ENCODE results near the gene NOX5. TPM values are rescaled to one million over a fixed set of nuclear protein-coding genes. Genes with fewer than 3 reads are reported as not detected.

The NOX5 gene
- total RNA-seq, 4 donors from 2014 or later = 0.27 TPM; not detected in 3

DNA sequence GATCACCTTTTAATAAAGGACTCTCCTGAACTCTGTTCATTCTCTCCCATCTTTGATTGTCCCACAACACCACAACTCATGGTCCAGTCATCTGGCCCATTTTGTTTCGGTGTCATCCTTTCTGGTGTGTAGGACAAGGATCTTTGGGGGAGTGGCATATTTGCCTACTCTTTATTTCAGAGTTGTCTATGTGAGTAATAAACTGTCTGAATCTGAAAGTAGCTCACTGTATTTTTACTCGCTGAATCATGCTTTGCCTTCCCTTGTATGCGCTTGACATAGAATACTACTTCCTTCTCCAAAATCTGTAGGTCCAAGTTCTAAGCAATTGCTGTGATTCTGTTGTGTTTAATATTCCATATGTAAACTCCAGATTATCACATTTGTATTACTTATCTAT, 29.9 kb upstream of the NOX5 start:
- intact Hi-C loops (cut with DNase I; ENCODE audit: low total_unique reads) = no loop called here
- Histone ChIP-seq H3K9me3 (no peaks in the 10 kb centered on the region), H3K4me3 (no peak overlapping the region), H3K4me1 (no peaks in the 10 kb centered on the region), H3K36me3 (no peaks in the 10 kb centered on the region), H3K27ac (no peak overlapping the region), H3K27me3 (peaks cover 7% of the 10 kb centered on the region)
- in situ Hi-C loops (cut with MboI; ENCODE audit: low pct_ligation_motif_present in 1 of 4, low pct_unique_long_range_greater_than_20kb in 1 of 4, low sequenced_read_pairs in 3 of 4) = no loop called here
- TF ChIP-seq POLR2AphosphoS5 (IDR thresholded peaks at IDR 0.05) = no peak
- no peak for TF ChIP-seq EP300 (IDR thresholded peaks at IDR 0.05; ENCODE audit: low read depth)
- WGBS, 2 donors (ENCODE audit: low coverage in 1 of 2) = 83 to 91% methylated on average over 1 to 3 of the region's 3 CpGs
- no peak for DNase-seq

GRCh38 chr15:68985361-68985891, 29.1 kb upstream of the NOX5 start:
- intact Hi-C loops (cut with DNase I; ENCODE audit: low total_unique reads) (no loop called here), in situ Hi-C loops (cut with MboI; ENCODE audit: low pct_ligation_motif_present in 1 of 4, low pct_unique_long_range_greater_than_20kb in 1 of 4, low sequenced_read_pairs in 3 of 4) (no loop called here)
- Histone ChIP-seq H3K27ac (no peak overlapping the region), H3K4me1 (no peaks in the 10 kb centered on the region), H3K4me3 (no peak overlapping the region), H3K36me3 (no peaks in the 10 kb centered on the region), H3K9me3 (no peaks in the 10 kb centered on the region), H3K27me3 (peaks cover 7% of the 10 kb centered on the region)
- 75 to 87% methylated on average over 2 to 5 of the region's 5 CpGs for WGBS, 2 donors (ENCODE audit: low coverage in 1 of 2)
- no peak for DNase-seq
- no peak for TF ChIP-seq POLR2AphosphoS5 (IDR thresholded peaks at IDR 0.05)
- no peak for TF ChIP-seq EP300 (IDR thresholded peaks at IDR 0.05; ENCODE audit: low read depth)
- TF ChIP-seq POLR2A (IDR thresholded peaks at IDR 0.05) = no peak
- TF ChIP-seq, protein P1, sequence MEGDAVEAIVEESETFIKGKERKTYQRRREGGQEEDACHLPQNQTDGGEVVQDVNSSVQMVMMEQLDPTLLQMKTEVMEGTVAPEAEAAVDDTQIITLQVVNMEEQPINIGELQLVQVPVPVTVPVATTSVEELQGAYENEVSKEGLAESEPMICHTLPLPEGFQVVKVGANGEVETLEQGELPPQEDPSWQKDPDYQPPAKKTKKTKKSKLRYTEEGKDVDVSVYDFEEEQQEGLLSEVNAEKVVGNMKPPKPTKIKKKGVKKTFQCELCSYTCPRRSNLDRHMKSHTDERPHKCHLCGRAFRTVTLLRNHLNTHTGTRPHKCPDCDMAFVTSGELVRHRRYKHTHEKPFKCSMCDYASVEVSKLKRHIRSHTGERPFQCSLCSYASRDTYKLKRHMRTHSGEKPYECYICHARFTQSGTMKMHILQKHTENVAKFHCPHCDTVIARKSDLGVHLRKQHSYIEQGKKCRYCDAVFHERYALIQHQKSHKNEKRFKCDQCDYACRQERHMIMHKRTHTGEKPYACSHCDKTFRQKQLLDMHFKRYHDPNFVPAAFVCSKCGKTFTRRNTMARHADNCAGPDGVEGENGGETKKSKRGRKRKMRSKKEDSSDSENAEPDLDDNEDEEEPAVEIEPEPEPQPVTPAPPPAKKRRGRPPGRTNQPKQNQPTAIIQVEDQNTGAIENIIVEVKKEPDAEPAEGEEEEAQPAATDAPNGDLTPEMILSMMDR (IDR thresholded peaks at IDR 0.05) = no peak

DNA sequence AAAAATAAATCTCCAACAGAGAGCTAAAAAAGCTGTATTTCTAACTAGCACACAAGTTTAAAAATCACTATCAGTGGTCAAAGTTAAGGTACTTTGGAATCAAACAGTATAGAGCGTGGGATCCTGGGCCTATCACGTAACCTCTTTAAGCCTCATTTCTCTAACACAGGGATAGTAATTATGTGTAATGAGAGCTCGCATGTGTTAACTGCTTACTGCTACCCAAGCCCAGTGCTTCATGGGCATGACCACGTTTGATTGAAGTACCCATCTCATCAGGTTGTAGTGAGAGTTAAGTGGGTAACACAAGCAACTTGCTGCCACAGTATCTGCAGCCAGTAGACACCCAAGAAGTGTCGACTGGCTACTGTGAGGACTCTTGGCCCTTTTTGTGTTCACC, 28.2 kb upstream of the NOX5 start:
- H3K4me3 ChIP-seq = no peak overlapping the region
- in situ Hi-C loops (cut with MboI; ENCODE audit: low pct_ligation_motif_present in 1 of 4, low pct_unique_long_range_greater_than_20kb in 1 of 4, low sequenced_read_pairs in 3 of 4) = no loop called here
- H3K27ac ChIP-seq = no peak overlapping the region
- no peaks in the 10 kb centered on the region for H3K9me3 ChIP-seq
- no peak for TF ChIP-seq EP300 (IDR thresholded peaks at IDR 0.05; ENCODE audit: low read depth)
- TF ChIP-seq POLR2A (IDR thresholded peaks at IDR 0.05) = no peak
- TF ChIP-seq, protein P1 (IDR thresholded peaks at IDR 0.05) = no peak
- TF ChIP-seq POLR2AphosphoS5 (IDR thresholded peaks at IDR 0.05) = no peak
- intact Hi-C loops (cut with DNase I; ENCODE audit: low total_unique reads) = no loop called here
- H3K36me3 ChIP-seq = no peaks in the 10 kb centered on the region
- peaks cover 5% of the 10 kb centered on the region for H3K27me3 ChIP-seq
- 75 to 78% methylated on average over 3 to 5 of the region's 5 CpGs for WGBS, 2 donors (ENCODE audit: low coverage in 1 of 2)
- no peaks in the 10 kb centered on the region for H3K4me1 ChIP-seq
- no peak for DNase-seq

- H3K4me3 ChIP-seq = no peak overlapping the region
- no peaks in the 10 kb centered on the region for H3K27me3 ChIP-seq
- 81 to 88% methylated on average over 3 to 6 of the region's 6 CpGs for WGBS, 2 donors (ENCODE audit: low coverage in 1 of 2)
- in situ Hi-C loops (cut with MboI; ENCODE audit: low pct_ligation_motif_present in 1 of 4, low pct_unique_long_range_greater_than_20kb in 1 of 4, low sequenced_read_pairs in 3 of 4) = no loop called here
- H3K36me3 ChIP-seq = no peaks in the 10 kb centered on the region
- no peaks in the 10 kb centered on the region for H3K9me3 ChIP-seq
- TF ChIP-seq POLR2AphosphoS5 (IDR thresholded peaks at IDR 0.05) (no peak), POLR2A (IDR thresholded peaks at IDR 0.05) (no peak), EP300 (IDR thresholded peaks at IDR 0.05; ENCODE audit: low read depth) (no peak)
- no peak for DNase-seq
- no peaks in the 10 kb centered on the region for H3K4me1 ChIP-seq
- H3K27ac ChIP-seq = no peak overlapping the region
- intact Hi-C loops (cut with DNase I; ENCODE audit: low total_unique reads) = no loop called here
Observed at GRCh38 chr15:68987120-68987519, 27.4 kb upstream of the NOX5 start.

DNA sequence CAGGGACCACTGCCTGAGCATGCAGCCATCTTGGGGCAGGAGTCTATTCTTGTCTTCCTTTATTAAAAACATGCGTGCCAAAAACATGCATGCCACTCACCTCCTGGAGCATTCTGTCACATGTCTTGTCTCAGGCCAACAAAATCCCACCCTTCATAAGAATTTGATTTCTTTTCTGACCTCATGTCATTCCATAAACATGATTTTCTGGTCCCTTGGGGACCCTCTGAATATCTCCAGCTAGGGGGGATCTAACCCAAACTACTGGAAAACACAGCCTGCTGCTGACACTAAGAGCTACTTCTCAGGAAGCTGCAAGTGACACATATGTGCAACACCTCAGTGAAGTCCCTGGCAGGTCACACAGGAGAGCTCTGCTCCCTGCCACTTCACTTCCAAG, 26.8 kb upstream of the NOX5 start:
- Histone ChIP-seq H3K36me3 (no peaks in the 10 kb centered on the region), H3K27ac (no peak overlapping the region), H3K4me3 (no peak overlapping the region), H3K27me3 (no peaks in the 10 kb centered on the region), H3K4me1 (no peaks in the 10 kb centered on the region), H3K9me3 (no peaks in the 10 kb centered on the region)
- DNase-seq = no peak
- intact Hi-C loops (cut with DNase I; ENCODE audit: low total_unique reads) = no loop called here
- in situ Hi-C loops (cut with MboI; ENCODE audit: low pct_ligation_motif_present in 1 of 4, low pct_unique_long_range_greater_than_20kb in 1 of 4, low sequenced_read_pairs in 3 of 4) = no loop called here
- TF ChIP-seq, protein P1 (IDR thresholded peaks at IDR 0.05) = no peak
- no peak for TF ChIP-seq POLR2A (IDR thresholded peaks at IDR 0.05)
- no peak for TF ChIP-seq POLR2AphosphoS5 (IDR thresholded peaks at IDR 0.05)
- 57 to 67% methylated on average over 1 of the region's 1 CpG for WGBS, 2 donors (ENCODE audit: low coverage in 1 of 2)
